Endothelial cell of umbilical vein (primary cell): ENCODE measurements around the gene TET1. TPM values are rescaled to one million over a fixed set of nuclear protein-coding genes. Genes with fewer than 3 reads are reported as not detected.

ENCODE experiments used
- BruUV-seq: library from RNA; stranded (reverse); fragments of 400-500 nt; replicated peaks from 2 replicates; lab custom pipeline; 2021; lab: Mats Ljungman, UMichigan
- CTCF ChIA-PET: fragments of 300-600, 350-600 bp; sonication (Branson Sonifier 250); formaldehyde crosslinking; loops from one replicate; lab custom pipeline; 2021; ENCODE audit warnings: antibody characterized with exemption, inconsistent platforms; lab: Charles Lee
- POLR2A ChIA-PET: fragments of 300-600, 350-600 bp; sonication (Branson Sonifier 250); formaldehyde crosslinking; loops from one replicate; lab custom pipeline; 2021; ENCODE audit warnings: antibody characterized with exemption, inconsistent platforms; lab: Charles Lee
- DNase-seq: peaks from one replicate; pipeline ENCODE4 v3.0.0-alpha.2; 2011; ENCODE audit warnings: low read depth, low spot score
- FAIRE-seq: peaks from 2 replicates; lab custom pipeline; 2011; peaks lifted over from hg19 to GRCh38; lab: Jason Lieb, UNC
- H2AFZ ChIP-seq: 2 replicates; pipeline ENCODE4 v1.6.0; 2012; ENCODE audit warnings: low read depth, low read length, control low read depth, inconsistent platforms
- H3K27ac ChIP-seq: 2 replicates; pipeline ENCODE4 v1.5.1; 2011; ENCODE audit warnings: low read depth, mild to moderate bottlenecking, control low read depth, low read length, moderate library complexity; ENCODE audit not compliant: insufficient read depth
- H3K27me3 ChIP-seq, 2 experiments: 2 replicates each; pipeline versions ENCODE4 v1.6.0 to v1.6.1; 2011; ENCODE audit warnings: low read length in 2 of 2, mixed read lengths in 1 of 2; ENCODE audit not compliant: control insufficient read depth in 2 of 2, insufficient read depth in 2 of 2
- H3K36me3 ChIP-seq, 2 experiments: 2 replicates in 1 of 2; 3 replicates in 1 of 2; pipeline ENCODE4 v1.5.1; 2011; ENCODE audit warnings: low read length in 2 of 2, mild to moderate bottlenecking in 1 of 2, moderate library complexity in 1 of 2; ENCODE audit not compliant: control insufficient read depth in 2 of 2, insufficient read depth in 2 of 2; ENCODE audit errors: extremely low read depth in 1 of 2
- H3K4me1 ChIP-seq: 3 replicates; pipeline ENCODE4 v1.5.1; 2011; ENCODE audit warnings: mild to moderate bottlenecking, low read length; ENCODE audit not compliant: control insufficient read depth, insufficient read depth; ENCODE audit errors: extremely low read depth
- H3K4me2 ChIP-seq: 2 replicates; pipeline ENCODE4 v1.6.1; 2011; ENCODE audit warnings: low read length, control low read depth, mixed read lengths; ENCODE audit not compliant: insufficient read depth
- H3K4me3 ChIP-seq, 3 experiments: fragments of 200-600 bp in 1 of 3; sonication (generic), shearing (Covaris generic) in 1 of 3; replicated peaks in 1 of 3; 2 replicates each; pipeline ENCODE4 v1.5.1; 2011 to 2016; ENCODE audit warnings: control low read depth in 3 of 3, low read length in 3 of 3, mild to moderate bottlenecking in 2 of 3, inconsistent platforms in 1 of 3, low read depth in 1 of 3, moderate library complexity in 1 of 3; ENCODE audit not compliant: insufficient read depth in 1 of 3
- H3K79me2 ChIP-seq: 2 replicates; pipeline ENCODE4 v1.6.0; 2012; ENCODE audit warnings: low read length, inconsistent platforms; ENCODE audit not compliant: control insufficient read depth, insufficient read depth
- H3K9ac ChIP-seq: replicated peaks from 2 replicates; pipeline ENCODE3; 2011; ENCODE audit warnings: low read length, control low read depth; ENCODE audit not compliant: insufficient read depth; ENCODE audit errors: extremely low read depth
- H3K9me1 ChIP-seq: replicated peaks from 3 replicates; pipeline ENCODE4 v1.6.0; 2011; ENCODE audit warnings: mild to moderate bottlenecking, low read length; ENCODE audit not compliant: control insufficient read depth, insufficient read depth; ENCODE audit errors: extremely low read depth
- H3K9me3 ChIP-seq: replicated peaks from 2 replicates; pipeline ENCODE4 v1.5.1; 2012; ENCODE audit warnings: low read length, inconsistent platforms; ENCODE audit not compliant: control insufficient read depth, insufficient read depth
- H4K20me1 ChIP-seq: replicated peaks from 2 replicates; pipeline ENCODE3; 2011; ENCODE audit warnings: mild to moderate bottlenecking, low read length; ENCODE audit not compliant: control insufficient read depth, insufficient read depth; ENCODE audit errors: extremely low read depth
- EZH2 ChIP-seq: IDR thresholded peaks from 2 replicates; pipeline ENCODE4 v1.6.1; 2012; ENCODE audit warnings: borderline replicate concordance, low read depth, mild to moderate bottlenecking, moderate library complexity, low read length, inconsistent platforms; ENCODE audit not compliant: severe bottlenecking
- GATA2 ChIP-seq: IDR thresholded peaks from 2 replicates; pipeline ENCODE4 v1.7.0; 2011; ENCODE audit warnings: low read depth, mild to moderate bottlenecking, moderate library complexity, mixed read lengths, low read length; ENCODE audit not compliant: insufficient read length, insufficient read depth
- POLR2A ChIP-seq: IDR thresholded peaks from 2 replicates; pipeline ENCODE4 v1.6.1; 2012; ENCODE audit warnings: low read depth, mild to moderate bottlenecking, control low read depth, low read length
- POLR2AphosphoS5 ChIP-seq: IDR thresholded peaks from 2 replicates; pipeline ENCODE4 v1.6.1; 2012; ENCODE audit warnings: low read depth, mild to moderate bottlenecking, control low read depth, low read length, moderate library complexity; ENCODE audit not compliant: insufficient read depth
- dilution Hi-C: fragments of 300-500 bp; cut with MboI; formaldehyde crosslinking; loops from one replicate; pipeline ENCODE4 v1.15.0; 2019; ENCODE audit warnings: low sequenced_read_pairs; ENCODE audit not compliant: extremely low pct_ligation_motif_present
- intact Hi-C: fragments of 100-400 bp; cut with micrococcal nuclease; formaldehyde crosslinking; loops from one replicate; pipeline ENCODE4 v1.10.0; 2022
- polyA plus RNA-seq, 4 experiments: library from polyadenylated mRNA; depleted of rRNA in 3 of 4; stranded (reverse) in 3 of 4; unstranded in 1 of 4; fragments of >200 nt; gene quantifications; 2 replicates each; pipeline versions ENCODE4 v1.2.1 to v1.2.3, GENCODE V29; 2011 to 2012; ENCODE audit warnings: missing spikeins in 1 of 4
- small RNA-seq: library from RNA; depleted of rRNA; stranded (forward); fragments of <200 nt; gene quantifications from one replicate; pipeline ENCODE3, GENCODE V24; 2012; ENCODE audit warnings: low replicate concordance, low read depth; ENCODE audit not compliant: insufficient read depth, insufficient read length
- total RNA-seq: library from RNA; stranded (reverse); gene quantifications from 2 replicates; pipeline ENCODE4 v1.2.3, GENCODE V29; 2021
- TF ChIP-seq, protein P1 (sequence below), 2 donors: IDR thresholded peaks; 1 replicate in 1 of 2; 2 replicates in 1 of 2; pipeline ENCODE4 v1.5.1; 2011; ENCODE audit warnings: low read length in 2 of 2, mild to moderate bottlenecking in 2 of 2, moderate library complexity in 2 of 2, control low read depth in 1 of 2, inconsistent platforms in 1 of 2, low read depth in 1 of 2; ENCODE audit not compliant: insufficient read depth in 1 of 2; ENCODE audit errors: extremely low read depth in 1 of 2

TET1 gene
- total and polyA plus RNA-seq, 2 donors (not counting 3 experiments of a cell fraction or from before 2014, with no cell fraction given) = 0.23 to 1.5 TPM

DNA sequence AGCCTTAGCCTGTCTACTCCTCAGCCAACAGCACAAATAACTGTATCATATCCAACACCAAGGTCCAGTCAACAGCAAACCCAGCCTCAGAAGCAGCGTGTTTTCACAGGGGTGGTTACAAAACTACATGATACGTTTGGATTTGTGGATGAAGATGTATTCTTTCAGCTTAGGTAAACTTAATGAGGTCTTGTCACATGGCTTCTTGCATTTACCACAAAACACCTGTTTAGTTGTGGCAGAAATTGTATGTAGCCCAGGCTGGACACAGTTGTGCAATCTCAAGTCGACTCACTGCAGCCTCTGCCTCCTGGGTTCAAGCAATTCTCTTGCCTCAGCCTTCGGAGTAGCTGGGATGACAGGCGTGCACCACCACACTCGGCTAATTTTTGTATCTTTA is 182.3 kb downstream of the TET1 start:
- ChIA-PET CTCF (interaction anchor here (2.0 kb wide), 1 partner anchor 9 kb away, joined by 5 read pairs; no protein-coding TSS in a partner anchor), POLR2A (no interaction called here)
- intact Hi-C loops (no loop called here), dilution Hi-C loops (no loop called here)
- Histone ChIP-seq H3K9me3 (no peaks in the 10 kb centered on the region), H2AFZ (no peak overlapping the region), H3K27ac (no peak overlapping the region), H4K20me1 (no peaks in the 10 kb centered on the region), H3K36me3 (peaks cover 21 to 23% of the 10 kb centered on the region in 2 experiments), H3K4me2 (no peak overlapping the region), H3K9me1 (no peaks in the 10 kb centered on the region), H3K4me3 (no peak overlapping the region), H3K79me2 (peaks cover 4% of the 10 kb centered on the region), H3K4me1 (no peaks in the 10 kb centered on the region), H3K27me3 (no peaks in the 10 kb centered on the region), H3K9ac (no peak overlapping the region)
- BruUV-seq = no TSS peak
- FAIRE-seq (no peak), DNase-seq (no peak)
- TF ChIP-seq EZH2 (no peak), POLR2AphosphoS5 (no peak), GATA2 (no peak), POLR2A (no peak)
- TF ChIP-seq, protein P1, sequence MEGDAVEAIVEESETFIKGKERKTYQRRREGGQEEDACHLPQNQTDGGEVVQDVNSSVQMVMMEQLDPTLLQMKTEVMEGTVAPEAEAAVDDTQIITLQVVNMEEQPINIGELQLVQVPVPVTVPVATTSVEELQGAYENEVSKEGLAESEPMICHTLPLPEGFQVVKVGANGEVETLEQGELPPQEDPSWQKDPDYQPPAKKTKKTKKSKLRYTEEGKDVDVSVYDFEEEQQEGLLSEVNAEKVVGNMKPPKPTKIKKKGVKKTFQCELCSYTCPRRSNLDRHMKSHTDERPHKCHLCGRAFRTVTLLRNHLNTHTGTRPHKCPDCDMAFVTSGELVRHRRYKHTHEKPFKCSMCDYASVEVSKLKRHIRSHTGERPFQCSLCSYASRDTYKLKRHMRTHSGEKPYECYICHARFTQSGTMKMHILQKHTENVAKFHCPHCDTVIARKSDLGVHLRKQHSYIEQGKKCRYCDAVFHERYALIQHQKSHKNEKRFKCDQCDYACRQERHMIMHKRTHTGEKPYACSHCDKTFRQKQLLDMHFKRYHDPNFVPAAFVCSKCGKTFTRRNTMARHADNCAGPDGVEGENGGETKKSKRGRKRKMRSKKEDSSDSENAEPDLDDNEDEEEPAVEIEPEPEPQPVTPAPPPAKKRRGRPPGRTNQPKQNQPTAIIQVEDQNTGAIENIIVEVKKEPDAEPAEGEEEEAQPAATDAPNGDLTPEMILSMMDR (IDR thresholded peaks at IDR 0.05; ENCODE audit: extremely low read depth in 1 of 2, insufficient read depth in 1 of 2, low read depth in 1 of 2, low read length in 2 of 2) = no peak

Small RNAs within 50 kb of the gene (small RNA-seq; reads per million reads assigned to genes)
- not detected for gene RF00019

Other genes starting within 250 kb of the TET1 start
- gene HNRNPH3, start 228.3 kb upstream of the TET1 start, total RNA-seq = 146 and 151 TPM in 2 replicates
- 17.9 and 34.0 TPM in 2 replicates for gene HNRNPH3, start 228.3 kb upstream of the TET1 start, polyA plus RNA-seq
- gene PBLD, start 227.4 kb upstream of the TET1 start, total RNA-seq = 3.6 and 5.1 TPM in 2 replicates
- 0.94 and 1.5 TPM in 2 replicates for gene PBLD, start 227.4 kb upstream of the TET1 start, polyA plus RNA-seq
- gene RUFY2, start 153.1 kb upstream of the TET1 start, total RNA-seq = 24.2 and 26.1 TPM in 2 replicates
- 5.3 and 5.7 TPM in 2 replicates for gene RUFY2, start 153.1 kb upstream of the TET1 start, polyA plus RNA-seq
- 18.1 and 18.2 TPM in 2 replicates for gene DNA2, start 88.4 kb upstream of the TET1 start, total RNA-seq
- 2.0 and 3.5 TPM in 2 replicates for gene DNA2, start 88.4 kb upstream of the TET1 start, polyA plus RNA-seq
- 20.0 and 20.2 TPM in 2 replicates for gene SLC25A16, start 32.8 kb upstream of the TET1 start, total RNA-seq
- 6.2 and 8.8 TPM in 2 replicates for gene SLC25A16, start 32.8 kb upstream of the TET1 start, polyA plus RNA-seq
- gene CCAR1, start 160.9 kb downstream of the TET1 start, total RNA-seq = 83.3 and 92.9 TPM in 2 replicates
- gene CCAR1, start 160.9 kb downstream of the TET1 start, polyA plus RNA-seq = 59.8 and 87.0 TPM in 2 replicates